SU-DHL-6 (cell line): Measurements from ENCODE around the gene LEFTY1.

ENCODE experiments used
- H2AFZ ChIP-seq: fragments of 200-600 bp; sonication (generic); 2 replicates; pipeline ENCODE4 v1.6.1; 2014; ENCODE audit warnings: low read depth, mild to moderate bottlenecking, moderate library complexity, mixed read lengths, antibody characterized with exemption, low read length; ENCODE audit not compliant: severe bottlenecking
- H3F3A ChIP-seq: fragments of 200-600 bp; shearing (Covaris generic); 2 replicates; pipeline ENCODE4 v1.6.0; 2016; ENCODE audit warnings: antibody characterized with exemption, mild to moderate bottlenecking; ENCODE audit not compliant: insufficient read depth
- H3K27ac ChIP-seq: fragments of 200-600 bp; sonication (generic); 2 replicates; pipeline ENCODE4 v1.5.1; 2016; ENCODE audit warnings: low read depth, mild to moderate bottlenecking, low read length, moderate library complexity, mixed read lengths
- H3K27me3 ChIP-seq: fragments of 200-600 bp; sonication (generic), shearing (Covaris generic); 2 replicates; pipeline ENCODE4 v1.6.0; 2014; ENCODE audit warnings: mild to moderate bottlenecking, low read length
- H3K36me3 ChIP-seq: fragments of 200-600 bp; sonication (generic); 2 replicates; pipeline ENCODE4 v1.6.1; 2014; ENCODE audit warnings: mild to moderate bottlenecking, low read length, mixed read lengths
- H3K4me2 ChIP-seq: fragments of 300-600, 200-600 bp; shearing (Covaris generic), sonication (generic); 2 replicates; pipeline ENCODE4 v1.6.0; 2014; ENCODE audit warnings: low read length, low read depth, mild to moderate bottlenecking; ENCODE audit not compliant: poor library complexity, severe bottlenecking
- H3K4me3 ChIP-seq: fragments of 200-600 bp; sonication (generic); 2 replicates; pipeline ENCODE4 v1.5.1; 2014; ENCODE audit warnings: antibody characterized with exemption, low read length, mild to moderate bottlenecking, mixed read lengths; ENCODE audit not compliant: insufficient read depth, poor library complexity, severe bottlenecking
- H3K79me2 ChIP-seq: fragments of 200-600 bp; sonication (generic); 2 replicates; pipeline ENCODE4 v1.6.1; 2014; ENCODE audit warnings: mild to moderate bottlenecking, low read length, moderate library complexity; ENCODE audit not compliant: insufficient read depth
- H3K9ac ChIP-seq: fragments of 200-600 bp; sonication (generic); 2 replicates; pipeline ENCODE4 v1.7.0; 2014; ENCODE audit warnings: mild to moderate bottlenecking, low read length
- H3K9me2 ChIP-seq: fragments of 200-600 bp; sonication (generic); replicated peaks from 2 replicates; pipeline ENCODE4 v1.6.1; 2014; ENCODE audit warnings: low read length; ENCODE audit not compliant: insufficient read depth
- H3K9me3 ChIP-seq: fragments of 200-600 bp; sonication (generic); 2 replicates; pipeline ENCODE4 v1.6.1; 2014; ENCODE audit warnings: low read length, mixed read lengths; ENCODE audit not compliant: insufficient read depth
- H4K20me1 ChIP-seq: fragments of 200-600 bp; sonication (generic); 2 replicates; pipeline ENCODE4 v1.6.1; 2014; ENCODE audit warnings: low read depth, mild to moderate bottlenecking, antibody characterized with exemption, low read length, moderate library complexity, mixed read lengths
- CTCF ChIP-seq: fragments of 200-600 bp; sonication (generic); IDR thresholded peaks from one replicate; pipeline ENCODE4 v1.5.1; 2017; ENCODE audit warnings: antibody characterized with exemption, mild to moderate bottlenecking, low read length, moderate library complexity; ENCODE audit not compliant: insufficient read depth, poor library complexity, severe bottlenecking
- EZH2phosphoT487 ChIP-seq: fragments of 200-600 bp; sonication (generic), shearing (Covaris generic); conservative IDR thresholded peaks from 2 replicates; pipeline ENCODE4 v1.6.1; 2018; ENCODE audit warnings: mild to moderate bottlenecking, antibody characterized with exemption, low read length, moderate library complexity, mixed read lengths

Gene LEFTY1

GRCh38 chr1:225934711-225935110 is 45.8 kb upstream of the LEFTY1 start:
- Histone ChIP-seq H4K20me1 (no peaks in the 10 kb centered on the region), H3K36me3 (no peaks in the 10 kb centered on the region), H3K4me3 (no peak overlapping the region), H3K79me2 (no peaks in the 10 kb centered on the region), H3K9me2 (no peaks in the 10 kb centered on the region), H3K27me3 (no peaks in the 10 kb centered on the region), H2AFZ (no peak overlapping the region), H3K9me3 (no peaks in the 10 kb centered on the region), H3K27ac (no peak overlapping the region), H3K9ac (no peak overlapping the region), H3F3A (no peaks in the 10 kb centered on the region), H3K4me2 (no peak overlapping the region)
- TF ChIP-seq CTCF (no peak), EZH2phosphoT487 (no peak)

- Histone ChIP-seq H3K27me3 (no peaks in the 10 kb centered on the region), H3K79me2 (no peaks in the 10 kb centered on the region), H2AFZ (no peak overlapping the region), H3K4me3 (no peak overlapping the region), H3K9ac (no peak overlapping the region), H3F3A (no peaks in the 10 kb centered on the region), H3K9me3 (no peaks in the 10 kb centered on the region), H3K27ac (no peak overlapping the region), H4K20me1 (no peaks in the 10 kb centered on the region), H3K9me2 (no peaks in the 10 kb centered on the region), H3K4me2 (no peak overlapping the region), H3K36me3 (no peaks in the 10 kb centered on the region)
- TF ChIP-seq CTCF (no peak), EZH2phosphoT487 (no peak)
Observed at GRCh38 chr1:225933072-225933471, 44.1 kb upstream of the LEFTY1 start.

- no peaks in the 10 kb centered on the region for H3K9me2 ChIP-seq
- H4K20me1 ChIP-seq: no peaks in the 10 kb centered on the region
- H3K79me2 ChIP-seq: no peaks in the 10 kb centered on the region
- no peaks in the 10 kb centered on the region for H3K27me3 ChIP-seq
- TF ChIP-seq CTCF (no peak), EZH2phosphoT487 (no peak)
- no peak overlapping the region for H3K4me3 ChIP-seq
- H3K27ac ChIP-seq: no peak overlapping the region
- no peaks in the 10 kb centered on the region for H3F3A ChIP-seq
- H2AFZ ChIP-seq: no peak overlapping the region
- no peaks in the 10 kb centered on the region for H3K9me3 ChIP-seq
- no peak overlapping the region for H3K4me2 ChIP-seq
- H3K36me3 ChIP-seq: no peaks in the 10 kb centered on the region
- no peak overlapping the region for H3K9ac ChIP-seq
Observed at GRCh38 chr1:225931270-225932136, 42.6 kb upstream of the LEFTY1 start.
